ENCODE results near the gene CNOT10. TPM values are rescaled to one million over a fixed set of nuclear protein-coding genes. Genes with fewer than 3 reads are reported as not detected.
"Not testable (repeated sequence)": the region's sequence is repeated elsewhere in the genome, so short reads cannot be mapped to it uniquely, and the experiment has no call there.

CNOT10 gene
- polyA plus RNA-seq, 1 of the 3 experiments (the other 2 are of a cell fraction), result 23.5 TPM

DNA sequence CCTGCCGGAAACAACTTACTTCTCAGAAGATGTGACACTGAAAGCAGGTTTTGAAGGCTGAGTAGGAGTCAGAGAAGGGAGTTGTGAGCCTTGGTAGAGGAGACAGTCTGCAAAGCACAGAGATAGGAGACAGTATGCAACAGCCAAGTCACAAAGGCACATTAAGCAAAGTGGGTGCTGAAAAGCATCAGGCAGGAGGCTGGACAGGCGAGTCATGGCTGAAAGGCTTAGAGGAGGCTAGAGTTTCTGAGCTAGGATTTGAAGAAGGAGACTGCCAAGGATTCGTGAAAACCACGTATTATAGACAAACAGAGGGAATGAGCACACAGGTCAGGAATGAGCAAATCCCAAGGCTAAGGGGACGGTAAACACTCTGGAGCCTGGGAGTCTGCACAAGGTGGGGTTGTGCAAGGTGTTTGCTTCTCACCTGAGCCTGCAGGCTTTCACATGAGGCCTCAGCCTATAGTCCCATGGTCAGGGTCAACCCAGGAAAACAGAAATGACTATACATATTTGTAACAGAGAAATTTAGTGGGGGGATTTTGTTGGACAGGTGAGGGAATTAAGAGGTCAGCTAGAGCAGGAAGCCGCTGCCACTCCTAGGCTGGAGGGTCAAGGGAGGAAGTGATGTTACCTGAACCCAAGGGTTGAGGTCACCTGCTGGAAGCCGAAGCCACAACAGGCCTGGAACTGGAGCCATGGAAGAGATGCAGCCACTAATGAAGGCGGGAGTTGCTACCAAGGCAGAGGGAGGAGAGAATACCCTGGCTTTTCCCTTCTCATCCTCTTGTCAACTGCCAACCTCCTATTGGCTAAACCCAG is 109.7 kb downstream of the CNOT10 start:
- 60% methylated on average over 8 of the region's 8 CpGs for WGBS (ENCODE audit: low lambda C conversion rate)
- ChIA-PET CTCF (interaction anchor here (1.3 kb wide), 1 partner anchor 13 kb away, joined by 3 read pairs; no protein-coding TSS in a partner anchor), POLR2A (no interaction called here)
- no peak for TF ChIP-seq SMC3 (IDR thresholded peaks at IDR 0.05; ENCODE audit: low read depth, low read length)
- no peak for TF ChIP-seq ELF1 (IDR thresholded peaks at IDR 0.05)
- no peak for TF ChIP-seq NFIC (IDR thresholded peaks at IDR 0.05; ENCODE audit: borderline replicate concordance)
- TF ChIP-seq RCOR1 (IDR thresholded peaks at IDR 0.05; ENCODE audit: low read length), result no peak
- TF ChIP-seq, protein P1, sequence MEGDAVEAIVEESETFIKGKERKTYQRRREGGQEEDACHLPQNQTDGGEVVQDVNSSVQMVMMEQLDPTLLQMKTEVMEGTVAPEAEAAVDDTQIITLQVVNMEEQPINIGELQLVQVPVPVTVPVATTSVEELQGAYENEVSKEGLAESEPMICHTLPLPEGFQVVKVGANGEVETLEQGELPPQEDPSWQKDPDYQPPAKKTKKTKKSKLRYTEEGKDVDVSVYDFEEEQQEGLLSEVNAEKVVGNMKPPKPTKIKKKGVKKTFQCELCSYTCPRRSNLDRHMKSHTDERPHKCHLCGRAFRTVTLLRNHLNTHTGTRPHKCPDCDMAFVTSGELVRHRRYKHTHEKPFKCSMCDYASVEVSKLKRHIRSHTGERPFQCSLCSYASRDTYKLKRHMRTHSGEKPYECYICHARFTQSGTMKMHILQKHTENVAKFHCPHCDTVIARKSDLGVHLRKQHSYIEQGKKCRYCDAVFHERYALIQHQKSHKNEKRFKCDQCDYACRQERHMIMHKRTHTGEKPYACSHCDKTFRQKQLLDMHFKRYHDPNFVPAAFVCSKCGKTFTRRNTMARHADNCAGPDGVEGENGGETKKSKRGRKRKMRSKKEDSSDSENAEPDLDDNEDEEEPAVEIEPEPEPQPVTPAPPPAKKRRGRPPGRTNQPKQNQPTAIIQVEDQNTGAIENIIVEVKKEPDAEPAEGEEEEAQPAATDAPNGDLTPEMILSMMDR (IDR thresholded peaks at IDR 0.05), result no peak
- no peak for TF ChIP-seq EZH2phosphoT487 (IDR thresholded peaks at IDR 0.05; ENCODE audit: borderline replicate concordance, low read depth)
- TF ChIP-seq FOXM1 (IDR thresholded peaks at IDR 0.05; ENCODE audit: low read depth), result no peak
- TF ChIP-seq, protein P2, sequence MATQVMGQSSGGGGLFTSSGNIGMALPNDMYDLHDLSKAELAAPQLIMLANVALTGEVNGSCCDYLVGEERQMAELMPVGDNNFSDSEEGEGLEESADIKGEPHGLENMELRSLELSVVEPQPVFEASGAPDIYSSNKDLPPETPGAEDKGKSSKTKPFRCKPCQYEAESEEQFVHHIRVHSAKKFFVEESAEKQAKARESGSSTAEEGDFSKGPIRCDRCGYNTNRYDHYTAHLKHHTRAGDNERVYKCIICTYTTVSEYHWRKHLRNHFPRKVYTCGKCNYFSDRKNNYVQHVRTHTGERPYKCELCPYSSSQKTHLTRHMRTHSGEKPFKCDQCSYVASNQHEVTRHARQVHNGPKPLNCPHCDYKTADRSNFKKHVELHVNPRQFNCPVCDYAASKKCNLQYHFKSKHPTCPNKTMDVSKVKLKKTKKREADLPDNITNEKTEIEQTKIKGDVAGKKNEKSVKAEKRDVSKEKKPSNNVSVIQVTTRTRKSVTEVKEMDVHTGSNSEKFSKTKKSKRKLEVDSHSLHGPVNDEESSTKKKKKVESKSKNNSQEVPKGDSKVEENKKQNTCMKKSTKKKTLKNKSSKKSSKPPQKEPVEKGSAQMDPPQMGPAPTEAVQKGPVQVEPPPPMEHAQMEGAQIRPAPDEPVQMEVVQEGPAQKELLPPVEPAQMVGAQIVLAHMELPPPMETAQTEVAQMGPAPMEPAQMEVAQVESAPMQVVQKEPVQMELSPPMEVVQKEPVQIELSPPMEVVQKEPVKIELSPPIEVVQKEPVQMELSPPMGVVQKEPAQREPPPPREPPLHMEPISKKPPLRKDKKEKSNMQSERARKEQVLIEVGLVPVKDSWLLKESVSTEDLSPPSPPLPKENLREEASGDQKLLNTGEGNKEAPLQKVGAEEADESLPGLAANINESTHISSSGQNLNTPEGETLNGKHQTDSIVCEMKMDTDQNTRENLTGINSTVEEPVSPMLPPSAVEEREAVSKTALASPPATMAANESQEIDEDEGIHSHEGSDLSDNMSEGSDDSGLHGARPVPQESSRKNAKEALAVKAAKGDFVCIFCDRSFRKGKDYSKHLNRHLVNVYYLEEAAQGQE (IDR thresholded peaks at IDR 0.05; ENCODE audit: low read depth, low read length), result no peak
- no peak for TF ChIP-seq JUND (IDR thresholded peaks at IDR 0.05)
- TF ChIP-seq FOSL2 (IDR thresholded peaks at IDR 0.05; ENCODE audit: borderline replicate concordance, low read depth), result no peak
- no peak for TF ChIP-seq POLR2AphosphoS5 (IDR thresholded peaks at IDR 0.05; ENCODE audit: low read depth, low read length)
- no peak for TF ChIP-seq RAD21 (IDR thresholded peaks at IDR 0.05; ENCODE audit: low read length)
- no peak for DNase-seq
- H3K4me2 ChIP-seq, result no peak overlapping the region
- H3K36me3 ChIP-seq (replicated peaks in 1 of 2; ENCODE audit: control insufficient read depth in 1 of 2, insufficient read depth in 2 of 2, low read length in 1 of 2), result no peaks in the 10 kb centered on the region
- H3F3A ChIP-seq (replicated peaks; ENCODE audit: insufficient read depth), result no peaks in the 10 kb centered on the region
- H3K4me3 ChIP-seq (ENCODE audit: low read depth in 2 of 2, low read length in 1 of 2), result no peak overlapping the region
- no peaks in the 10 kb centered on the region for H3K79me2 ChIP-seq (ENCODE audit: insufficient read depth)
- H2AFZ ChIP-seq (ENCODE audit: low read depth), result no peak overlapping the region; the same call in 1 of the 2 replicates
- H3K4me1 ChIP-seq (ENCODE audit: control insufficient read depth in 1 of 2, insufficient read depth in 2 of 2, low read depth in 1 of 2, low read length in 1 of 2), result no peaks in the 10 kb centered on the region
- H3K27ac ChIP-seq (ENCODE audit: low read depth in 2 of 2, low read length in 1 of 2), result no peak overlapping the region
- no peaks in the 10 kb centered on the region for H3K9me3 ChIP-seq
- H3K27me3 ChIP-seq (ENCODE audit: insufficient read depth), result no peaks in the 10 kb centered on the region
- H3K9ac ChIP-seq, result no peak overlapping the region
- H3K9me2 ChIP-seq, result no peaks in the 10 kb centered on the region
- no peaks in the 10 kb centered on the region for H4K20me1 ChIP-seq (ENCODE audit: insufficient read depth)

DNA sequence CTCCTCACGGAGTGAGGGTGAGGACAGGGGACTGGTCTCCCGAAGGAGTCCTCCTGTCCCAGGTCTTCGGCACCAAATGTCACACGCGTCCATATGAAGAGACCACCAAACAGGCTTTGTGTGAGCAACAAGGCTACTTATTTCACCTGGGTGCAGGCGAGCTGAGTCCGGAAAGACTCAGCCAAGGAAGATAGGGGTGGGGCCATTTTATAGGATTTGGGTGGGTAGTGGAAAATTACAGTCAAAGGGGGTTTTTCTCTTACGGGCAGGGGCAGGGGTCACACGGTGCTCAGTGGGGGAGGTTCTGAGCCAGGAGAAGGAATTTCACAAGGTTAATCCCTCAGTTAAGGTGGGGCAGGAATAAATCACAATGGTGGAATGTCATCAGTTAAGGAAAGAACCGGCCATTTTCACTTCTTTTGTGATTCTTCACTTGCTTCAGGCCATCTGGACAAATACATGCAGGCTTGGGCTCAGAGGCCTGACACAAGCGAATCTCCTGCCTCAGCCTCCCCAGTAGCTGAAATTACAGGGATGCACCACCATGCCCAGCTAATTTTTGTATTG is 111.5 kb downstream of the CNOT10 start:
- H3F3A ChIP-seq (replicated peaks; ENCODE audit: insufficient read depth); H3K9ac ChIP-seq; CTCF ChIA-PET; H3K4me3 ChIP-seq (ENCODE audit: low read depth in 2 of 2, low read length in 1 of 2); H3K36me3 ChIP-seq (replicated peaks in 1 of 2; ENCODE audit: control insufficient read depth in 1 of 2, insufficient read depth in 2 of 2, low read length in 1 of 2); H3K9me3 ChIP-seq; H3K27me3 ChIP-seq (ENCODE audit: insufficient read depth); POLR2A ChIA-PET; H3K27ac ChIP-seq (ENCODE audit: low read depth in 2 of 2, low read length in 1 of 2); H2AFZ ChIP-seq (ENCODE audit: low read depth); H3K9me2 ChIP-seq; H3K4me2 ChIP-seq; H3K79me2 ChIP-seq (ENCODE audit: insufficient read depth); H3K4me1 ChIP-seq (ENCODE audit: control insufficient read depth in 1 of 2, insufficient read depth in 2 of 2, low read depth in 1 of 2, low read length in 1 of 2); DNase-seq; H4K20me1 ChIP-seq (ENCODE audit: insufficient read depth): not testable (repeated sequence)
- 71% methylated on average over 9 of the region's 11 CpGs for WGBS (ENCODE audit: low lambda C conversion rate)
